NCI-H1417 (cell line): Measurements from ENCODE around the gene CXCR4.

Experiments
- DNase-seq, 3 experiments: peaks; one replicate each; lab custom pipeline; 2025; lab: John Stamatoyannopoulos, UW

Gene CXCR4

GRCh38 chr2:136131961-136132824 is 14.2 kb upstream of the CXCR4 start:
- DNase-seq: peak in 2 of 3 experiments; percentile 9 to 47

- DNase-seq: no peak
Measured at GRCh38 chr2:136131484-136131960, 13.6 kb upstream of the CXCR4 start.

- DNase-seq: no peak
Measured at GRCh38 chr2:136130511-136130910, 12.6 kb upstream of the CXCR4 start.

GRCh38 chr2:136130045-136130444 is 12.1 kb upstream of the CXCR4 start:
- no peak for DNase-seq

- no peak for DNase-seq
Measured at GRCh38 chr2:136129601-136130000, 11.7 kb upstream of the CXCR4 start.

- no peak for DNase-seq
Measured at GRCh38 chr2:136128905-136129304, 11.0 kb upstream of the CXCR4 start.

GRCh38 chr2:136128366-136128765 is 10.4 kb upstream of the CXCR4 start:
- DNase-seq: no peak

- DNase-seq: no peak
Measured at GRCh38 chr2:136127356-136127755, 9.4 kb upstream of the CXCR4 start.

GRCh38 chr2:136126421-136126926 is 8.5 kb upstream of the CXCR4 start:
- DNase-seq: no peak

- DNase-seq: peak; percentile 29 to 73 (median 35)
Measured at GRCh38 chr2:136126021-136126420, 8.1 kb upstream of the CXCR4 start.

- DNase-seq: no peak
Measured at GRCh38 chr2:136125236-136125635, 7.3 kb upstream of the CXCR4 start.

GRCh38 chr2:136124805-136125204 is 6.9 kb upstream of the CXCR4 start:
- no peak for DNase-seq

GRCh38 chr2:136122661-136123060 is 4.7 kb upstream of the CXCR4 start:
- DNase-seq: no peak

- DNase-seq: no peak
Measured at GRCh38 chr2:136121204-136121910, 3.4 kb upstream of the CXCR4 start.

- peak in 1 of 3 experiments; percentile 36 for DNase-seq
Measured at GRCh38 chr2:136119717-136120675, 2.0 kb upstream of the CXCR4 start.

- DNase-seq: peak; percentile 48 to 86 (median 75)
Measured at GRCh38 chr2:136118819-136119716, 1.1 kb upstream of the CXCR4 start.

GRCh38 chr2:136117391-136117841 is 533 bp downstream of the CXCR4 start:
- peak; percentile 52 to 88 (median 83) for DNase-seq

- peak; percentile 28 to 78 (median 75) for DNase-seq
Measured at GRCh38 chr2:136116813-136117390, 1.0 kb downstream of the CXCR4 start.

GRCh38 chr2:136116151-136116812 is 1.7 kb downstream of the CXCR4 start:
- DNase-seq: peak in 2 of 3 experiments; percentile 29 to 58
